ENCODE measurements around the gene POLDIP3.

GRCh38 chr22:42560381-42560780, 54.3 kb downstream of the POLDIP3 start:
- TF ChIP-seq POLR2AphosphoS5 (IDR thresholded peaks at IDR 0.05; ENCODE audit: low read depth, low read length) (no peak), REST (IDR thresholded peaks at IDR 0.05; ENCODE audit: insufficient read depth in 1 of 2, low read depth in 2 of 2, low read length in 2 of 2) (no peak), TAF1 (IDR thresholded peaks at IDR 0.05; ENCODE audit: borderline replicate concordance, insufficient read depth, low read length) (no peak), SIN3A (IDR thresholded peaks at IDR 0.05; ENCODE audit: borderline replicate concordance, insufficient read depth, low read length) (no peak)

All from PFSK-1 (cell line).